HepG2 (cell line): Measurements from ENCODE around the gene PRM2. TPM values are rescaled to one million over a fixed set of nuclear protein-coding genes. Genes with fewer than 3 reads are reported as not detected.

Source experiments
- JARID2 ChIP-seq: sonication (generic); formaldehyde crosslinking; IDR thresholded peaks from 2 replicates; pipeline ENCODE4 v1.8.1; 2023; ENCODE audit warnings: missing genetic modification reagents, inconsistent platforms; ENCODE audit not compliant: insufficient replicate concordance
- JUNB ChIP-seq: sonication (generic); formaldehyde crosslinking; IDR thresholded peaks from 2 replicates; pipeline ENCODE4 v1.8.0; 2022; ENCODE audit warnings: missing genetic modification reagents, mild to moderate bottlenecking, borderline replicate concordance
- MXD3 ChIP-seq: IDR thresholded peaks from 2 replicates; pipeline ENCODE4 v1.6.1; 2016; ENCODE audit warnings: mild to moderate bottlenecking, missing biosample characterization, missing genetic modification reagents
- NCOA5 ChIP-seq: sonication (generic); formaldehyde crosslinking; IDR thresholded peaks from 2 replicates; pipeline ENCODE4 v1.4.0; 2020; ENCODE audit warnings: missing genetic modification reagents
- NFKB2 ChIP-seq: sonication (generic); formaldehyde crosslinking; IDR thresholded peaks from 2 replicates; pipeline ENCODE4 v1.4.0; 2020; ENCODE audit warnings: missing genetic modification reagents, borderline replicate concordance
- NONO ChIP-seq, 2 experiments: fragments of 450-650 bp in 1 of 2; sonication (generic) in 1 of 2; formaldehyde crosslinking in 1 of 2; IDR thresholded peaks in 1 of 2; conservative IDR thresholded peaks in 1 of 2; 2 replicates each; pipeline versions ENCODE4 v1.6.1 to v1.8.0; 2017 to 2022; ENCODE audit warnings: mild to moderate bottlenecking in 1 of 2, missing genetic modification reagents in 1 of 2, moderate library complexity in 1 of 2
- NR2C2 ChIP-seq: sonication (generic); formaldehyde crosslinking; IDR thresholded peaks from 2 replicates; pipeline ENCODE4 v1.4.0; 2020; ENCODE audit warnings: missing genetic modification reagents, mild to moderate bottlenecking, moderate library complexity, borderline replicate concordance
- NR2F1 ChIP-seq, 2 experiments: fragments of 450-650 bp in 1 of 2; formaldehyde crosslinking in 1 of 2; IDR thresholded peaks; 2 replicates each; pipeline versions ENCODE4 v1.5.0 to v1.6.1; 2016 to 2020; ENCODE audit warnings: mild to moderate bottlenecking in 1 of 2, missing compliant biosample characterization in 1 of 2, missing genetic modification reagents in 1 of 2, moderate library complexity in 1 of 2
- PHF21A ChIP-seq: sonication (generic); formaldehyde crosslinking; IDR thresholded peaks from 2 replicates; pipeline ENCODE4 v1.5.0; 2020; ENCODE audit warnings: mild to moderate bottlenecking, missing genetic modification reagents
- PITX1 ChIP-seq: sonication (generic); formaldehyde crosslinking; IDR thresholded peaks from 2 replicates; pipeline ENCODE4 v1.5.1; 2020; ENCODE audit warnings: mild to moderate bottlenecking, missing genetic modification reagents
- RBM22 ChIP-seq: fragments of 200-400 bp; formaldehyde crosslinking; optimal IDR thresholded peaks from 2 replicates; pipeline ENCODE3; 2017; ENCODE audit warnings: mild to moderate bottlenecking, low read length, moderate library complexity
- RFXAP ChIP-seq: sonication (generic); formaldehyde crosslinking; IDR thresholded peaks from 2 replicates; pipeline ENCODE4 v1.4.0; 2020; ENCODE audit warnings: missing genetic modification reagents, borderline replicate concordance
- SPEN ChIP-seq: sonication (generic); formaldehyde crosslinking; IDR thresholded peaks from 2 replicates; pipeline ENCODE4 v1.5.1; 2020; ENCODE audit warnings: low read depth, mild to moderate bottlenecking, missing genetic modification reagents
- SRSF1 ChIP-seq: fragments of 200-400 bp; formaldehyde crosslinking; optimal IDR thresholded peaks from 2 replicates; pipeline ENCODE3; 2017; ENCODE audit warnings: mild to moderate bottlenecking, low read depth, low read length, moderate library complexity
- SRSF4 ChIP-seq: fragments of 200-400 bp; formaldehyde crosslinking; IDR thresholded peaks from one replicate; pipeline ENCODE4 v1.6.1; 2018; ENCODE audit warnings: mild to moderate bottlenecking, low read depth, low read length, moderate library complexity; ENCODE audit not compliant: poor library complexity, severe bottlenecking
- SSRP1 ChIP-seq: IDR thresholded peaks from 2 replicates; pipeline ENCODE4 v1.6.1; 2016; ENCODE audit warnings: control low read depth
- TFAP4 ChIP-seq: sonication (generic); IDR thresholded peaks from 2 replicates; pipeline ENCODE4 v1.6.1; 2016; ENCODE audit warnings: low read depth, borderline replicate concordance
- XRCC5 ChIP-seq: fragments of 200-400 bp; formaldehyde crosslinking; optimal IDR thresholded peaks from 2 replicates; pipeline ENCODE3; 2017; ENCODE audit warnings: mild to moderate bottlenecking, low read length
- ZC3H4 ChIP-seq: sonication (generic); formaldehyde crosslinking; IDR thresholded peaks from 2 replicates; pipeline ENCODE4 v1.4.0; 2020; ENCODE audit warnings: missing genetic modification reagents, borderline replicate concordance
- ZFP91 ChIP-seq: sonication (generic); formaldehyde crosslinking; IDR thresholded peaks from 2 replicates; pipeline ENCODE4 v1.9.0; 2022; ENCODE audit warnings: missing genetic modification reagents, mild to moderate bottlenecking, borderline replicate concordance
- ZNF3 ChIP-seq: IDR thresholded peaks from 2 replicates; pipeline ENCODE4 v1.7.0; 2017; ENCODE audit warnings: inconsistent platforms
- ZNF331 ChIP-seq: sonication (generic); formaldehyde crosslinking; IDR thresholded peaks from 2 replicates; pipeline ENCODE4 v1.4.0; 2020; ENCODE audit warnings: missing genetic modification reagents
- ZNF576 ChIP-seq: sonication (generic); formaldehyde crosslinking; IDR thresholded peaks from 2 replicates; pipeline ENCODE4 v1.4.0; 2020; ENCODE audit warnings: mild to moderate bottlenecking, missing genetic modification reagents
- ZNF7 ChIP-seq: IDR thresholded peaks from 2 replicates; pipeline ENCODE4 v1.6.1; 2016; ENCODE audit warnings: missing biosample characterization, missing genetic modification reagents
- ZNF747 ChIP-seq: sonication (generic); formaldehyde crosslinking; IDR thresholded peaks from 2 replicates; pipeline ENCODE4 v1.8.1; 2023; ENCODE audit warnings: missing genetic modification reagents, mild to moderate bottlenecking, borderline replicate concordance
- ZSCAN30 ChIP-seq: sonication (generic); formaldehyde crosslinking; IDR thresholded peaks from 2 replicates; pipeline ENCODE4 v1.5.0; 2020; ENCODE audit warnings: mild to moderate bottlenecking, missing genetic modification reagents
- polyA plus RNA-seq, 8 experiments: library from polyadenylated mRNA; depleted of rRNA in 3 of 8; stranded (reverse) in 7 of 8; unstranded in 1 of 8; fragments of >200 nt; fragmentation: Illumina TruSeq in 4 of 8; extraction: Trizol in 4 of 8; gene quantifications; 2 replicates each; pipeline versions ENCODE4 v1.2.1 to v1.2.3, GENCODE V29; 2011 to 2016; ENCODE audit warnings: low read depth in 4 of 8, missing spikeins in 1 of 8, mixed read lengths in 1 of 8; ENCODE audit not compliant: insufficient read depth in 1 of 8
- total RNA-seq, 5 experiments: library from RNA; depleted of rRNA; stranded (reverse); fragments of >200 nt; fragmentation: Illumina TruSeq; extraction: Trizol; gene quantifications; 2 replicates each; pipeline ENCODE4 v1.2.3, GENCODE V29; 2016; ENCODE audit warnings: low read depth in 1 of 5

Gene PRM2
- total and polyA plus RNA-seq, 2 of the 13 experiments (the other 11 are each of a cell fraction or from before 2014, with no cell fraction given) = 0.54 TPM; not detected in 1

GRCh38 chr16:11251525-11252481 lies 24.5 kb downstream of the PRM2 start (continued):
- no peak for TF ChIP-seq SRSF4
- TF ChIP-seq NR2F1 (CRISPR knock-in tag; IDR thresholded peaks at IDR 0.05) = no peak
- 0 out of 2 replicates have a peak, but pooled peaks have one; percentile 50 for TF ChIP-seq ZNF576 (CRISPR knock-in tag)
- peak; percentile 63 for TF ChIP-seq XRCC5
- no peak for TF ChIP-seq RFXAP (CRISPR knock-in tag)
- 0 out of 2 replicates have a peak, but pooled peaks have one; percentile 20 for TF ChIP-seq ZNF331
- no peak for TF ChIP-seq PITX1 (CRISPR knock-in tag)
- no peak for TF ChIP-seq NR2C2
- no peak for TF ChIP-seq TFAP4
- TF ChIP-seq JARID2 (CRISPR knock-in tag) = no peak
- TF ChIP-seq NFKB2 (CRISPR knock-in tag) = no peak
- no peak for TF ChIP-seq ZNF747 (CRISPR knock-in tag)
- TF ChIP-seq JUNB (CRISPR knock-in tag) = no peak
- TF ChIP-seq SPEN (CRISPR knock-in tag) = peak; percentile 21; the same call in 1 of the 2 replicates
- TF ChIP-seq ZC3H4 = no peak; the same call in 1 of the 2 replicates
- peak; percentile 51 for TF ChIP-seq RBM22
- TF ChIP-seq SRSF1 = peak; percentile 44
- no peak for TF ChIP-seq ZNF7 (CRISPR knock-in tag)
- TF ChIP-seq NONO (IDR thresholded peaks at IDR 0.05) = no peak
- TF ChIP-seq NONO (CRISPR knock-in tag; conservative IDR thresholded peaks at IDR 0.05) = 0 out of 2 replicates have a peak, but pooled peaks have one; percentile 10
- TF ChIP-seq PHF21A (CRISPR knock-in tag) = 0 out of 2 replicates have a peak, but pooled peaks have one; percentile 38
- TF ChIP-seq MXD3 (CRISPR knock-in tag) = 0 out of 2 replicates have a peak, but pooled peaks have one; percentile 44
- TF ChIP-seq ZNF3 (CRISPR knock-in tag) = no peak
- TF ChIP-seq ZFP91 = peak; percentile 27; the same call in 1 of the 2 replicates
- 0 out of 2 replicates have a peak, but pooled peaks have one; percentile 35 for TF ChIP-seq ZSCAN30
- 0 out of 2 replicates have a peak, but pooled peaks have one; percentile 2 for TF ChIP-seq SSRP1 (CRISPR knock-in tag)
- TF ChIP-seq NCOA5 (CRISPR knock-in tag) = no peak
